ENCODE results near the gene MOGAT2.

MOGAT2 gene

GRCh38 chr11:75779960-75780359 lies 62.3 kb downstream of the MOGAT2 start:
- no peak overlapping the region for H3K4me3 ChIP-seq (ENCODE audit: low read depth, low read length)
- TF ChIP-seq, protein P1, sequence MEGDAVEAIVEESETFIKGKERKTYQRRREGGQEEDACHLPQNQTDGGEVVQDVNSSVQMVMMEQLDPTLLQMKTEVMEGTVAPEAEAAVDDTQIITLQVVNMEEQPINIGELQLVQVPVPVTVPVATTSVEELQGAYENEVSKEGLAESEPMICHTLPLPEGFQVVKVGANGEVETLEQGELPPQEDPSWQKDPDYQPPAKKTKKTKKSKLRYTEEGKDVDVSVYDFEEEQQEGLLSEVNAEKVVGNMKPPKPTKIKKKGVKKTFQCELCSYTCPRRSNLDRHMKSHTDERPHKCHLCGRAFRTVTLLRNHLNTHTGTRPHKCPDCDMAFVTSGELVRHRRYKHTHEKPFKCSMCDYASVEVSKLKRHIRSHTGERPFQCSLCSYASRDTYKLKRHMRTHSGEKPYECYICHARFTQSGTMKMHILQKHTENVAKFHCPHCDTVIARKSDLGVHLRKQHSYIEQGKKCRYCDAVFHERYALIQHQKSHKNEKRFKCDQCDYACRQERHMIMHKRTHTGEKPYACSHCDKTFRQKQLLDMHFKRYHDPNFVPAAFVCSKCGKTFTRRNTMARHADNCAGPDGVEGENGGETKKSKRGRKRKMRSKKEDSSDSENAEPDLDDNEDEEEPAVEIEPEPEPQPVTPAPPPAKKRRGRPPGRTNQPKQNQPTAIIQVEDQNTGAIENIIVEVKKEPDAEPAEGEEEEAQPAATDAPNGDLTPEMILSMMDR (IDR thresholded peaks at IDR 0.05; ENCODE audit: insufficient read depth, low read depth, low read length, missing control alignments), result no peak
- DNase-seq (ENCODE audit: low read depth), result no peak

DNA sequence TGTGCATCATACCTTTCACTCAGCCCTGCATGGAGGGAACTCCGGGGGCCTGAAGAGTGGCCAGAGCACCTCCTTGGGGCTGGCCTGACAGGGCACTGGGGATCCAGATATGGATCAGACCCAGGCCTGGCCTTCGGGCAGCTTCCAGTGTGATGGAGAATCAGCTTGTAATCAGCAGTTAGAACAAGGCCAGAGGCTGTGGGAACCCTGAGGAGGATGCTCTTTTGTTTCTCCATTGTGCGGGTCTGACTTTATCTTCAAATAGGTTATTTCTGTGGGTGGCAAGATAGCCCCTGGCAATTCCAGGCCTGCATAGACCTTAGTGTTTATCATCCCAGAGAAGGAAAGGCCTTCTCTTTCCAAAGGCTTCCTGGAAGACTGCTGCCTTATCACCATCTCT lies 63.2 kb downstream of the MOGAT2 start:
- TF ChIP-seq, protein P1 (IDR thresholded peaks at IDR 0.05; ENCODE audit: insufficient read depth, low read depth, low read length, missing control alignments), result no peak
- no peak for DNase-seq (ENCODE audit: low read depth)
- no peak overlapping the region for H3K4me3 ChIP-seq (ENCODE audit: low read depth, low read length)

- DNase-seq (ENCODE audit: low read depth), result no peak
- H3K4me3 ChIP-seq (ENCODE audit: low read depth, low read length), result no peak overlapping the region
- TF ChIP-seq, protein P1 (IDR thresholded peaks at IDR 0.05; ENCODE audit: insufficient read depth, low read depth, low read length, missing control alignments), result no peak
These were observed 63.7 kb downstream of the MOGAT2 start for GRCh38 chr11:75781296-75781695.

- DNase-seq (ENCODE audit: low read depth), result no peak
- H3K4me3 ChIP-seq (ENCODE audit: low read depth, low read length), result no peak overlapping the region
- TF ChIP-seq, protein P1 (IDR thresholded peaks at IDR 0.05; ENCODE audit: insufficient read depth, low read depth, low read length, missing control alignments), result no peak
These were observed 64.2 kb downstream of the MOGAT2 start for GRCh38 chr11:75781831-75782230.
